HG03060 (cell line): Measurements from ENCODE around the gene MACROD2.
"Not testable (repeated sequence)": the region's sequence is repeated elsewhere in the genome, so short reads cannot be mapped to it uniquely, and the experiment has no call there.

ENCODE experiments used
- ATAC-seq: cut with Tn5 transposase; IDR thresholded peaks from one replicate; pipeline ENCODE4 v1.9.1; 2021; ENCODE audit warnings: low read depth, moderate number of reproducible peaks; ENCODE audit not compliant: unreplicated experiment

The MACROD2 gene

DNA sequence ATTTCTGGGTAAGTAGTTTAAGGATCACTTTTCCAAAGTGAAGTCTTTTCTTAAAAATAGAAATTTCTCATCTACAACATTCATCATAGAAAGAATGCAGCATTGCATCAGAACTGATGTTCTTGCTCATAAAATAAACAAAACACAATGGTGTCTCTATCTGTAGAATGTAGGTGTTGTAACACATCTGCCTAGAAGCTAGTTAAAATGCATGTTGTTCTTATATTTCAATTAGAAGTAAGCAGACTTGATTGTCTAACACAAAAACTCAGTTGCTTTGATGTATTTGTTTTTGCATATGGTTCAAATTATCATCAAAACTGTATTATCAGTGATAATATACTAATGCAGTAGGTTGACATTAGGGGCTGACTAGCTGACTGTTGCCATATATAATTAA, 996.8 kb downstream of the MACROD2 start:
- no peak for ATAC-seq

DNA sequence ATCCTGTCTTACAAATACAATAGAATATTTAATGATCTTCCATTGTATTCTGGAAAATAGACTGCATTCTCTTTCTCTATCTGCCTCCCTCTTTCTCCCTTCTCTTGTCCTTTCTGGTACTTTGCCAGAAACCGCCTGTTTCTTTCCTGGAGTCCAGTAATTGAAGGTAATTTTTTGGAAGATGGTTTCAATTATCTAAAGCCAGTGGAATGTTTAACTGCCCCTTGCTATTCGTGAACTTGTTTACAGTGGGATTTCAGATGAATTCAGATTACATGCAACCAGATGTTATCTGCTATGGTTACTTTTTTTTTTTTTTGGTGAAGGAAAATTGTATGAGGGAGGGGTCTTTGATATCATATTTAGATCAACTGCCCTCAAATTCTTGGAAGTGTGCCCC, 997.6 kb downstream of the MACROD2 start:
- ATAC-seq, result no peak

DNA sequence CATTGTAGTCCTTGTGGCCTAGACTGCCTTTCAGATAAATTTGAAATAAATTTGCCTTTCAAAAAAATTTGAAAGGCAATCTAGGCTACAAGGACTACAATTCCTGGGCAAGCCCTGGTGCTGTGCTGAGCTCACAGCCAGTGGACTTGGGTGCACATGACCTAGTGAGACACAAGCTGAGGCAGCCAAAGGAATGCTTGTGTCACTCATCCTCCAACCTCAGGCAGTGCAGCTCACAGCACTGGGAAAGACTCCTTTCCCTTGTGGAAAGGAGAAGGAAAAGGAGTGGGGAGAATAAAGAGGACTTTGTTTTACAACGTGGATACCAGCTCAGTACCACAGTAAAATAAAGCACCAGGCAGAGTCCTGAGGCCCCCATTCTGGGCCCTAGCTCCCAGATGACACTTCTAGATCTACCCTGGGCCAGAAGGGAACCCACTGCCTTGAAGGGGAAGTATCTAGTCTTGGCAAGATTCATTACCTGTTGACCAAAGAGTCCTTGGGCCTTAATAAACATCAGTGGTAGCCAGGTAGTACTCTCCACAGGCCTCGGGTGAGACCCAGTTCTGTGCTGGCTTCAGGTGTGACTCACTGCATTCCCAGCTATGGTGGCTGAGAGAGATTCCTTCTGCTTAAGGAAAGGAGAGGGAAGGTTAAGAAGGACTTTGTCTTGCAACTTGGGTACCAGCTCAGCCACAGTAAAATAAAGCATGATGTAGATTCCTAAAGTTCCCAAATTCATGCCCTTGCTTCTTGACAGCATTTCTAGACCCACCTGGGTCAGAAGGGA, 1001.8 kb downstream of the MACROD2 start:
- ATAC-seq, result no peak

- no peak for ATAC-seq
Observed at GRCh38 chr20:14997791-14998190, 1002.5 kb downstream of the MACROD2 start.

DNA sequence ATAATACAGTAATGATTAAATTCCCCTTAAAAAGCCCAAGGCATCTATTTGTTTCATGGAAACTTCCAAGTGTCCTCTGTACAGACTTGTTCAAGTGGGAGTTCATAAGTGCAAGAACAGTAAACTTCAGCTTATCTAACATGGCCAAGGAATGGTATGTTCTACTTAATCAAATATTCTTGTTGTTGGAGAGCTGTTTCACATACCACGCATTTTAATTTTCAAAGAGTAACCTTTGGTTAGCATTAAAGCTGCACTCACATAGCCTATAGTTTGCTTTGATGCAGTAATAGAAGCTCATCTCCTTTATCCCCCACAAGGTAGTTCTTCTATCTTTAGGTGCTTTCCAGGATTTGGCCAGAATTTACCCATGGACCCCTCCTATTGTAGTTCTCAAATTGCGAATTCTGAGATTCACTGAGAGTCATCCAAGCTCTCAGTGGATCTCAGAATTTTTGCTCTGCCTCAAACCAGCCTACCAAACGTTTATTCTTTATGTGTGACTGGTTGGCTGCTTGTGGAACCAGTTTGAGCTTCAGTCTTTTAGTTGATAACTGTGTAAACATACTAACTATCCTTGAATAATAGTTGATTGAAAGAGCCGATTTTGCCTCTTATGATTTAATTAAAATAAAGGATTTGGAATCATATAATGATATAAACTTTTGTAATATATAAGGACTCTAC, 1010.1 kb downstream of the MACROD2 start:
- no peak for ATAC-seq

DNA sequence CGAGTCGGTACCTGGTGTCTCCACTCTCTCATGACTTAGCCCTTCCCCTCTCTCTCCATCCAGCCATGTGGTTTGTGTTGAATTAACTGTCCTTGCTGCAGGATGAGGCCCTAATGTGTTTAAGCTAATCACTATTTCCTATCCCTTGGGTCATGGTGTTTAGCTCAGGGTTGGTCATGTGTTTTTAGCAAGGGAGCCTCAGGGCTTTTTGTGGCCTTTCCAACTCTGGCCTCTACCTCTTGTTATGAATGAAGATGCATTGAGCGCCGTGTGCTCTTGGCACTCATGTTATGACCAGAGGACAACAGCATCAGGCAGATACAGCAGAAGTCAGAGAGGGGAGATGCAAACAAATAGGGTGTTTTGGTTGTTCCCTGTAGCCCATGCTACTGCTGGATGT, 1016.3 kb downstream of the MACROD2 start:
- no peak for ATAC-seq

GRCh38 chr20:15012566-15012965, 1017.2 kb downstream of the MACROD2 start:
- no peak for ATAC-seq

- not testable (repeated sequence) for ATAC-seq
Observed at GRCh38 chr20:15016875-15017274, 1021.6 kb downstream of the MACROD2 start.

GRCh38 chr20:15018966-15019365, 1023.6 kb downstream of the MACROD2 start:
- ATAC-seq, result no peak

DNA sequence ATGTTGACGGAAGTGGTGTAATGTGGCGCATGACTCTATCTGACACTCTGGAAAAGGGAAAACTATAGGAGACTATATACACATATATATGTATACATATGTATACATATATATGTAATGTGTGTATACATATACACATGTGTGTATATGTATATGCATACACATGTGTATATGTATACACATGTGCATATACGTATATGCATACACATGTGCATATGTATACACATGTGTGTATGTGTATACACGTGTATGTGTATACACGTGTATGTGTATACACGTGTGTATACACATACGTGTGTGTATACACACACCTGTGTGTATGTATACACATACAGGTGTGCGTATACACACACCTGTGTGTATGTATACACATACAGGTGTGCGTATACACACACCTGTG, 1025.5 kb downstream of the MACROD2 start:
- ATAC-seq, result no peak

DNA sequence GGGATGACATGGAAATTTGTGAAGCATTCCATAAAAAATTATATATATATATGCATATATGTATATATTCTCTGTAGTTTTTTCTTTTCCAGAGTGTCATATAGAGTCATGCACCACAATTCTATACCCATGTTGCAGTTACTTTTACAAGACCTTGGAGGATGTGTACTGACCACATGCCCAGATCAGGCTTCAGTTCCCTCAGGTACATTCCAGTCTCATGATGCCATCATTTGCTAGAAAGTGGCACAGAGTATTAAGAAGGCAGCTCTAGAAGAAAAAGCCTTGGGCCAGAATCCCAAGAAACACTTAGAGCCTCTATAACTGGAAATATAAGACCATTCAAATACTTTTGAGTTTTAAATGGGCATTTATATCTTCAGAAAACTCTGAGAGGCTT, 1027.6 kb downstream of the MACROD2 start:
- ATAC-seq, result no peak

- ATAC-seq, result no peak
Observed at GRCh38 chr20:15026759-15027158, 1031.4 kb downstream of the MACROD2 start.

DNA sequence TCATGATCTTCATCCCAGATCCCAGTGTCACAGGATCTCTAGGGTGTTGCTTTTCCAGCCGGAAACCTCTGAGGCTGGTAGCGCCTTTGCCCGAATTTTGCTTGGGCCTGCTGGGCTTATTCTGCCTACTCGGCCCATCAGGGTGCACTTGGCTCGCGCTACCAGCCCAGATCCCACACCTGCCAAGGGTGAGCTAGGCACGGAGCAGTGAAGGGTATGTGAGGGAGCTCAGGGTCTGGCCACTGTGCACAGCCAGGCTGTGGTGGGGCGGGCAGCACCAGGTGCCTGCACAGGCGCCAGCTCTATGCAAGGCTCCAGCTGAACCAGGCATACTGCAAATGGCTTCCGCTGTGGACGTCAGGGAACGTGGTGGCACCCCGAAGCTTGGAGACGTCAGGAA, 1035.5 kb downstream of the MACROD2 start:
- ATAC-seq, result no peak

- no peak for ATAC-seq
Observed at GRCh38 chr20:15031546-15032351, 1036.4 kb downstream of the MACROD2 start.

DNA sequence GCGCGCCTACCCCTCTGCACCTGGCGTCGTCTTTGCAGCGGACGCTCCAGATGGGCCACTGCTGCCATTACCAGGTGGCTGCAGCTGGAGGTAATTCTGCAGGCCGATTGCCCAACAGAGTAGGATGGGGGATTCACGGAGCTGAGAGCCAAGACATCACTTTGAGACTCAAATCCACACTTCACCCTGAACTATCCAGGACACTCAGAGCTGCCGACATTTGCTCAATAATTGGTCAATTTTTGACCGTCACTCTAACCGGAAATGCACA, 1037.0 kb downstream of the MACROD2 start:
- no peak for ATAC-seq

DNA sequence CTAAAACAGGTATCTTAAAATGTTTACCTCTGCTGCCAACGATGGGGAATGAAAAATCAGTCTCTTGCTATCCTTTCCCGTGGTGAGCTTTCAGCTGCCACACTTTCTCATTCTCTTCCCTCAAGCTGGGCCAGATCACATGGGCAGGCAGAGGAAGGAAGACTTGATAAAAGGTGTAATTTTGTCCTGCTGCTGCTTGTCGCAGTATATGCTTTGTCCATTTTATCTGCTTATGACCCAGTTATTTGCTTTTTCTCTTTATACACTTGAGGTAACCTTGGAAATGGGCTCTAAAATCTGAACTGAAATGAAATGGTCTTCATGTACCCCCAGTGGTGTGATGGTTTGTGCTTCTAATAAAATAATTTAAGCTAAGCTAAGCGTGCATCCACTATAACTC, 1038.0 kb downstream of the MACROD2 start:
- no peak for ATAC-seq

GRCh38 chr20:15033891-15034290, 1038.6 kb downstream of the MACROD2 start:
- no peak for ATAC-seq

- ATAC-seq, result no peak
Observed at GRCh38 chr20:15036948-15037347, 1041.6 kb downstream of the MACROD2 start.

GRCh38 chr20:15039088-15039752, 1043.9 kb downstream of the MACROD2 start:
- no peak for ATAC-seq

DNA sequence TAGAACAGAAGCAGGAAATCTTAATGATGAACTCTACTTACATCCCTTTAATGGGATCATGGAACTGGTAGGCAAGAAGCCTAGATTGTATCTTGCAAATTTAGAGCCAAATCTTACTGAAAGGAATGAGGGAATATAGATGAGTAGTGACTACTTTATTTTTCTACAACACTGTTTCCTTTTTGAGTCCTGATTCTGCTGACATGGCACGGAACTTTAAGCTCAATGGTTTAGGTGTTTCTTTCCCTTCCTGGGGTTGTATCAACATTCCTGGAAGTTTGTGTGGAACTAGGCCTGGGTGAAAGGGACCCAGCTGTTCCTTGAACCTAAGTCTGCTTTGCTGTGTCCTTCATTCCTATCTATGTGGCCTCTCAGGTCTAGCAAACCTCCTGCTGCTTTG, 1047.4 kb downstream of the MACROD2 start:
- no peak for ATAC-seq

GRCh38 chr20:15045246-15045645, 1049.9 kb downstream of the MACROD2 start:
- no peak for ATAC-seq
